ENCODE results near the gene CACNB2.
"Not testable (repeated sequence)": the region's sequence is repeated elsewhere in the genome, so short reads cannot be mapped to it uniquely, and the experiment has no call there.

The CACNB2 gene

DNA sequence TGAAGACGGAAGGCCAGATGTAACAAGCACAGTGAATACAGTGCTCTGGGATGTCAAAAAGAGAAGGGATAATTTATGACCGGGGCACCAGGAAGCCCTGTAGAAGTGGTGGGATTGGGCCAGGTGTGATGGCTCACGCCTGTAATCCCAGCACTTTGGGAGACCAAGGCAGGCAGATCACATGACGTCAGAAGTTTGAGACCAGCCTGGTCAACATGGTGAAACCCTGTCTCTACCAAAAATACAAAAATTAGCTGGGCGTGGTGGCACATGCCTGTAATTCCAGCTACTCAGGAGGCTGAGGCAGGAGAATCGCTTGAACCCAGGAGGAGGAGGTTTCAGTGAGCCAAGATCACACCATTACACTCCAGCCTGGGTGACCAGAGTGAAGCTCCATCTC lies 305.4 kb downstream of the CACNB2 start:
- DNase-seq (ENCODE audit: low read depth in 2 of 3, low spot score in 1 of 3), result not testable (repeated sequence)

DNA sequence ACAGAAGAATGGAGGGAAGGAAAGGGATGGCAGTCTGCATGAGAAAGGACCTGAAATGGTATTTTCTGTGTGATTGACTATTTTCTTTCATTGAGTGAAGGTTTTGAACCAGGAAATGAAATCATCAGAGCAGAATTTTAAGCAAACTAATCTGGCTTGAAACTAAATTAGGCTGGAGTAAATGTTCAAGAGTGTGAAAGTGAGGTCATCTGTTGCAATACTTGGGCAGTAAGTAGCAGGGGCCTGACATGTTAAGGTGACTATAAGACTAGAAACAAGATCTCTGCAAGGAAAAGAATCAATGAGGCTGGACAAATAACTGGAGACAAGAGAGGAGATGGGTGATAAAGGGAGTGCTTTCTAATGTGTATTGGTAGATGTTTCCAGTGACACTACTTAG lies 306.0 kb downstream of the CACNB2 start:
- DNase-seq (ENCODE audit: low read depth in 2 of 3, low spot score in 1 of 3), result no peak

DNA sequence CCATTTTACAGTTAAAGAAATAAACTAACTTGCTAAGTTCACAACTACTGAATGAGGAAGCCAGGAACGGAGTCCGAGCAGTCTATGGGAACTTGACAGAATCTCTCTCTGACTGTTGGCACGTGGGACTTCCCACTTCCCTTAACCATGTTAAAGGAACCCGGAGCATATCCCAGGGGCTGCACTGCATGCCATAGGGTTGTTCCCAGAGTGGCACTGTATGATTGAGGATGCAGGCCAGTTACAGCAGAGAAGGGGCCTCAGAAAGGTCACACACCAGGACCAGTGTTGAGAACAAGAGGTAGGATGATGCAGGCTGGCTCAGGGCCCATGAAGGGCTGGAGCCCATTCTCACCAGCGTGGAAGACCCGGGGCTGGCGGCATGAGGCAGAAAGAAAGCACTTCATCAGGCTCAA lies 309.4 kb downstream of the CACNB2 start:
- no peak for DNase-seq (ENCODE audit: low read depth in 2 of 3, low spot score in 1 of 3)

DNA sequence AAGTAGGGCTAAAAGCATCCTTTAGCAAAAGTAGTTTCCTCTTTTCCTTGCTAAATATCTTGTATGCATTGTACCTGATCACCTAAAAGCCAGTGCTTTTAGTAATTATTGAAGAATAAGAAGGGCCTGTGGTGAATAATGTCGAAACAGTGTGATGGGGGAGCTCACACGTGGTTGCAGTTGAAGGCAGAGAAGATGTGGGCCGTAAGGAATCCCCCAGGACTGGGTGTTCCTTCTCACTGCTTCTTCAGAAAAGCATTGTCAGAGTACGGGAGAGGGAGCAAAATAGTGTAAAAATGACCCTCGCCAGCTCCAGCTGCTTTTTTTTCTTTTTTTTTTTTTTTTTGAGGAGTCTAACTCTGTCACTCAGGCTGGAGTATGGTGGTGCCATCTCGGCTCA lies 310.1 kb downstream of the CACNB2 start:
- DNase-seq (ENCODE audit: low read depth in 2 of 3, low spot score in 1 of 3), result no peak

DNA sequence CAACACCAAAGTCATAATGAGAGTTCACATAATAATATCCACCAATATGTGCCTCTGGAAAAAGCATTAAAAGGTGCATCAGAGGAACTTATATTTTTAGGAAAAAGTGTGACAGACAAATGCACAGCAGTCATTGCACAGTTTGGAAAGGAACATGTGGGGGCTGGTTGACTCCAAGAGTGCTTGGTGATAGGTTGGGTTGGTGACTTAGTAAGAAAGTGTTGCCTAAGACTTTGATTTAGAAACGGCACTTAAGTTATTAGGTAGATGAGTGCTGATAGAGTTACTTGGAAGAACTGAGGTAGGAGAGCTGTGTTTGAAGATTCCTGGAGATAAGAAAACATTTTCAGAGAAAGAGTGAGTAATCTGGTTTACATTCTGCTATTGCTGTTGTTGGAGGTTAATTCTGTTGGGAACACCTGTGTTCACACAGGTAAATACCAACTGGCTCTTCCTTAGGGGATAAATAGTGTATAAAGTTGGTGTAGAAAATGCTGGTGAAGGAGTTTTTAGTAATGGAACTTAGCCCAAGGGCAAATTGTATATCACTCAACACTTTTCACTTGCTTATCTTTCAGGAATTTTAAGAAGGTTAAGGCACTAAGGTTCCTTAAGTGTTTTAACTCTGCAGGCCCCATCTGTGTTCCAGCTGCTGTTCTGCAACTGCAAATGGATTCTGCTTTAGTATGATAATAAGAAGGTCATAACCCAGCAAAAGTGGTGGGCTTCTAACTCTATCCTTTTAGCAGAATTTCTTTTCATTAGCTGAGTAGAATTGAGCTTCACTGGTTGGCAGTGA lies 315.1 kb downstream of the CACNB2 start:
- no peak for DNase-seq (ENCODE audit: low read depth in 2 of 3, low spot score in 1 of 3)

DNA sequence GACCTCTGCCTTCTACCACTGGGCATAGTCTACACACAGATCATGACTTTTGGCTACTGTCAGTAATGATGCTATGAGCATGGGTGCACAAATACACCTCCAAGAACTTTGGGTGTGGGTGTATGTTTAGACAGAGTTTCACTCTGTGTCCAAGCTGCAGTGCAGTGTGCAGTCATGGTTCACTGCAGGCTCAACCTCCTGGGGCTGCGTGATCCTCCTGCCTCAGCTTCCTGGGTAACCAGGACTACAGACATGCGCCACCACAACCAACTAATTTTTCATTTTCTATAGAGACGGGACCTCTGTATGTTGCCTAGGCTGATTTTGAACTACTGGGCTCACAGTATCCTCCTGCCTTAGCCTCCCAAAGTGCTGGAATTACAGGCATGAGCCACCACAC lies 316.8 kb downstream of the CACNB2 start:
- no peak for DNase-seq (ENCODE audit: low read depth in 2 of 3, low spot score in 1 of 3)

DNA sequence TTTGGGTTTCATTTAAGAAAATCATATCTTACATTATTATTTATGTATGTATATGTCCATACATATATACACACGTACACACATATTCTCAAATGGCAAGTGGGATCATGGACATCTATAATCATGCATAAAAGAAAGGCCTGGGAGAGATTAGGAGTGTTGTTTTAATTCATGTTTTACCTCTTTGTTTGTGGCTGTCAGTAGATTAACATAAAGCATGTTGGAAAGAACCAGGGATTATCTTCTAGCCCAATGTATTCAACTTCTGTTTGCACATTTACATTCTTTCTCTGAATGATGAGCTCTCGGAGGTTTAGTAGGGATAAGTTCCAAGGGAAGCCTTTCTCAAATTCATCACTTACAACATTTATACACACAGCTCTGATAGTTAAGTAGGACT lies 319.8 kb downstream of the CACNB2 start:
- DNase-seq (ENCODE audit: low read depth in 2 of 3, low spot score in 1 of 3), result no peak

DNA sequence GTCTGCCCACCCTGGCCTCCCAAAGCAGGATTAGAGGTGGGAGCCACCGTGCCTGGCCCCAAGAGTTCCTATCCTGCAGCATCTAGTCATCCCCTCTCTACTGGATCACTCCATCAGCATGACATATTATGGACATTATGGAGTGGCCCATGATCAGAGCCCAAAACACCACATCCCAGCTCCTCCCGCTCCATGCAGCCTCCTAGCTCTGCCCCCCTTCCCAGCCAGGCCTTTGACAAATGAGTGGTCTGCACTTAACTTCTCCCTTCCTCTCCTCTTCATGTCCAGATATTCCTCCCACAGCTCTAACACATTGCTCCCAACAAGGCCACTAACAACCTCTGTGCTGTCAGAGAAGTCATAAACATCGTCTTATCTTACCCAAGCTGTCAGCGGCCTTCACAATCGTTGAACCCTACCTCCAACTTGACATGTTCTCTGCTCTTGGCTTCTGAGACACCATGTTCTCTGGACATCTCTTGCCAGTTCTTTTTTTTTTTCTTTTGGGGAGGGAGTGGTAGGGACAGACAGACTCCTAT lies 323.5 kb downstream of the CACNB2 start:
- no peak for DNase-seq (ENCODE audit: low read depth in 2 of 3, low spot score in 1 of 3)

DNA sequence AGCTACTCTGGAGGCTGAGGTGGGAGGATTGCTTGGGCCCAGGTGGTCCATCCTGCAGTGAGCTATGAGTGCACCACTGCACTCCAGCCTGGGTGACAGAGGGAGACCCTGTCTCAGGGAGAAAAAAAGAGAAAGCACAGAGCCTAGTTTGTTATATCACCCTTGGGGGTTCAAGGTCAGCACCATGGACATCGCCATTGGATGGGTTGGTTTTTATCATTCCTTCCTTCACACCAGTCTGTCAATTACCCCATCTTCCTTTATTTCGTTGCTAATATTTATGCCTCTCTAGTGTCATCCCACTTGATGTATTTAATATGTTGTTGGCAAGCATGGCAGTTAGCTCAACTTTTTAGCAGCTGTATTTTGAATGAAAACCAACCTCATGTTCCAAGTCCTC lies 328.9 kb downstream of the CACNB2 start:
- no peak for DNase-seq (ENCODE audit: low read depth in 2 of 3, low spot score in 1 of 3)

DNA sequence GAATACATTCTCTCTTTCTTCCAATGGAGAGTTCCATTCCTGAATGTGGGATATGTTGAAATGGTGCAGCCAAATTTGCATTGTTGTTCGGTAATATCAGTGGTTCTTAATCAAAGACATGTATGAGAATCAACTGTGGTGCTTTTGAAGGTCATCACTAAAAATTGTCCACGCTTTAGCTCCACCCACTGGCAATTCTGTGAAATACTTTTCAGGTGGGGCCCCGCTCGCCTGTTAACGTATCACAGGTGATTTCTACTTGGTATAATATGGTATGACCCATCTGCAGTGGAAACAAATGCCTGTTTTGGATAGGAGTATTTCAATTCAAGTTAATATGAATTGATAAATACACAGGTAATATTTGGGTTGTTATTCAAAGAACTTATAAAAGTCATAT lies 332.8 kb downstream of the CACNB2 start:
- no peak for DNase-seq (ENCODE audit: low read depth in 2 of 3, low spot score in 1 of 3)

DNA sequence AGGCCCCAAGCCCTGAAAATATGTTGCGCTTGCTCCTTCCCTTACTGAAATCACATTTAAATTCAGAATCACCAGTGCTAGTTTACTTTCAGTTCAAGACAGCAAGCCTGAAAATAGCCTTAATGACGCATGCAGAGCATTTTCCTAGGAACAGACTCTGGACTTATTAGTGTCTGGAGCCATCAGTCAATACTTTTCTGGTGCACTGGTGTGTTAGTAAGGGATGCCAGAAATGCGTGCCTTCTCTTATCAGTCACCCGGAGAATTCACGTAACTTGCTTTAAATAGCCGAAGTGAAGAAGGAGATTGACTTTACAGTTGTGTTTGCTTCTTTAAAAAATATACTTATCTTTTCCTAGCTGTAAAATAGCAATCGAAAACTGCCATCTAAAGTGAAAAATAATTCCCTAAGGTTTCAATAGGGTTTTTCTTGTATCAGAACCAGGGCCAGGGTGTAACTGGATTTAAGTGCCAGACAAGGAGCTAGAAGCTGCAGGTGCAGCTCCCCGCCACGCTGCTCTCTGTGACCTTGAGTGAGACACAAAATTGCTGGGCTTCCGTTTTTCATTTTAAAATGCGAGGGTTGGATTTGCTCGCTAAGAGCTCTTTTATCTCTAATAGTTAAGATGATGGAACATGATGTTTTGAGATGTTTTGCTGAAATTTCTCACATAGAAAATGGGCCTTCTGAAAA lies 333.3 kb downstream of the CACNB2 start:
- DNase-seq (ENCODE audit: low read depth in 2 of 3, low spot score in 1 of 3), result no peak

DNA sequence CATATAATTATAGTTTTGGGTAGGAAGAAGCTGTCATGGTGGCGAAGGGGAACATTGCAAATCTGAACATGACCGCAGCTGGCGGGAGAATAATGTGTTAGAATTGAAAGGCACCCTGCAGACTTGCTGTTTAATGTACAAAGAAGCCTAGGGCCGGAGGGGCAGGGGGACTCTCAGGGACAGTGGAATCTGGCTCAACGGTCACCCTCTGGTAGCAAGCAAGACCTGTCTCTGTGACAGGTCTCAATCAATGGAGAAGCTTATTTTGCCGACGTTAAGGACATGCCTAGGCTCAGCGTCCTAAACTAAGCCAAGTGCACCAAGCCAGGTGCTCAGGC lies 333.9 kb downstream of the CACNB2 start:
- no peak for DNase-seq (ENCODE audit: low read depth in 2 of 3, low spot score in 1 of 3)

DNA sequence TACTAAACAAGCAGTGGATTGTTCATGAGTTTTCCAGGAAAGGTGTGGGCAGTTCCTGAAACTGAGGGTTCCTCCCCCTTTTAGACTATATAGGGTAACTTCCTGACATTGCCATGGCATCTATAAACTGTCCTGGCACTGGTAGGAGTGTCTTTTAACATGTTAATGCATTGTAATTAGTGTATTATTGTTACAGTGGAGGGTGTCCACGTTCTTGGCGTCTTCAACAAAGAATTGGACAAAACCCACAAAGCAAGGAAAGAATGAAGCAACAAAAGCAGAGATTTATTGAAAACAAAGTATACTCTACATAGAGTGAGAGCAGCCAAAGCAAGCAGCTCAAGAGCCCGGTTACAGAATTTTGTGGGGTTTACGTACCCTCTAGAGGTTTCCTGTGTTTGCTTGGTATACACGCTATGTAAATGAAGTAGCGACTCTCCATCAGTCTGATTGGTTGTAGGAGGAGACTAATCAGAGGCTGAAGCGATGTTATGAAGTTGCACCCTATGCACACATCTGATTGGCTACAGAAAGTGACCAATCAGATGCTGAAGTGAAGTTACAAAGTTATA lies 335.9 kb downstream of the CACNB2 start:
- DNase-seq (ENCODE audit: low read depth in 2 of 3, low spot score in 1 of 3), result no peak

DNA sequence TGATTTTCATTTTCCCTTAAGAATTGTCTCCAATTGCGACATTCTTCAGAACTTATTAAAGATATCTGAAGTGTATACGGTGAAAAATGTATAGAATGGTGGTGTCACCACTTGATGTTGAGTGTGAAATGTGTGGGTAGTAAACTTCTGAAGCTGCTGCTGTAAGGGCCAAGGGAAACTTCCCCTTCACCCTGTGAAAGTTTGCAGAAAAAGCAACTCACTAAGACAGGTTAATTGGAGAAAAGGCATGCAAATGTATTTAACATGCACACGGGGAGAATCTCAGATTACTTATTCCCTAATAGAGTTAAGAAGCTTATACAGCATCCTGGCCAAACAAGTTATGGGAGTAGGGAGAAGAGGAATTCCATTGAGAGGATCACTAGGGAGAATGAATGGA lies 338.1 kb downstream of the CACNB2 start:
- no peak for DNase-seq (ENCODE audit: low read depth in 2 of 3, low spot score in 1 of 3)

DNA sequence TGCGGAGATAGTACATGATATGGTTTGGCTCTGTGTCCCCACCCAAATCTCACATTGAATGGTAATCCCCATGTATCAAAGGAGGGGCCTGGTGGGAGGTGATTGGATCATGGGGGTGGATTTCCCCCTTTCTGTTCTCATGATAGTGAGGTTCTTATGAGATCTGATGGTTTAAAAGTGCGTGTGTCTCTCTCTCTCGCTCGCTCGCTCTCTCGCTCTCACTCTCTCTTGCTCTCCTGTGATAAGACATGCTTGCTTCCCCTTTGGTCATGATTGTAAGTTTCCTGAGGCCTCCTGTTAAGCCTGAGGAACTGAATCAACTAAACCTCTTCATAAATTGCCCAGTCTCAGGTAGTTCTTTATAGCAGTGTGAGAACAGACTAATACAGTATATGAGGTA lies 339.3 kb downstream of the CACNB2 start:
- DNase-seq (ENCODE audit: low read depth in 2 of 3, low spot score in 1 of 3), result no peak

DNA sequence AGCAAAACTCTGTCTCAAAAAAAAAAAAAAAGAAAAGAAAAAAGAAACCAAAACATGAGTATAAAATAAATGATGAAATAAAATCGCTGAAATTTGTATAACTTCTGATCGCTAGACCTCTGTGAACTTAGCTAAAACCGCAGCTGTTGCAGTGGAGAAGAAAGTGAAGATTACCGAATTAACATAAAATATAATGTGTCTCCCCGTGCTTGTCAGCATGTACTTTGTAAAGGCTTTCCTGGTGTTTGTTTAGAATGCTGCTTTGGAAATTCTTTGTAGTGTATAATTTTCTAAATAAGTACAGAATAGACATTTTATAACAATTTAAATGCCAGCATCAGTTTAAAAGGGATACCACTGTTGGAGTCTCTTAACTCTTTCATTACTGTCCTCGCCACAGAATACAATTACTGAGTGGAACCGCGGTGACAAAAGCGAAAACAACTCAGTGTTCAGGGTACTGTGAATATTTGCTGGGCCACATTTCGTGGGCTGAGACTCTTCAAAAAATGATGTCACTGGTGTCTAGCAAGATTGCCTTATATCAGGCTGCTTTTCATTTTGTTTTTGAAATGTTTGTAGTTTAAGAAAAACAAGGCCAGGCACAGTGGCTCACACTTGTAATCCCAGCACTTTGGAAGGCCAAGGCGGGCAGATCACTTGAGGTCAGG lies 343.4 kb downstream of the CACNB2 start:
- no peak for DNase-seq (ENCODE audit: low read depth in 2 of 3, low spot score in 1 of 3)

DNA sequence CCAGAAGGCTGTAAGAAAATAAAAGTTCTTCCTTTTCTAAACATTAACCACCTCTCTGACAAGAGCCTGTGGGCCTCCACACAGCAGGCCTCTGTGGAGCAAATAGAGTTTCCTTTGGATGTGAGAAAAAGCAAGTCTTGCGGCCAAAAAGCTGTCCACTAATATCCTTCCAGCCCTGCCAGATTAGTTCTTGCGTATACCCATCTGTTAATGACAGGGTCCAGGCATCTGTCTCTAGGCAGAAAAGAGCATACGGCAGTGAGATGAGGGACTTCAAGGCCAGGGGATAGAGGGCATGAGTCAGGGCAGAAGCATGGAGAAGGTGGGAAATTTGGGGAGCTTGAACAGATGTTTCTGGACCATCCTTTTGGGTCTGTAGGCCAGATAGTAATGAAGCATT lies 346.2 kb downstream of the CACNB2 start:
- DNase-seq (ENCODE audit: low read depth in 2 of 3, low spot score in 1 of 3), result no peak

DNA sequence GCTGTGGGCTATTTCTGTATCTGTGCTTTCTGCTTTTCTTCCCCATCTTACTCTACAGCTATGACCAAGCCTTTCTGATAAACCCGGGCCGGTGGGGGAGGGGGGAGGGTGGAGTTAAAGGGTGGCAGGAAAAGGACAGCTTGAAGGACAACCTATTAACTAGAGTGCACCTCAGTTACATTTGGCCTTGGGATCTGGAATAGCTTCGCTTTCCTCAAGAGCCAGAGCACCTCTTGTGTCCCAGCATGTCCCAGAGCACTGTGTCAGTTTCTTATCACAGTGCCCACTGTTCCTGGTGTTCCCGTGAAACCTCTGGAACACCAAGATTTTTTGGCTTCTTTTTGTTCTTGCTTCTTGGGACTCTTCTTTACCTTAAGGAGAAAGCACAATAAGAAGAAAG lies 350.5 kb downstream of the CACNB2 start:
- DNase-seq (ENCODE audit: low read depth in 2 of 3, low spot score in 1 of 3), result no peak

DNA sequence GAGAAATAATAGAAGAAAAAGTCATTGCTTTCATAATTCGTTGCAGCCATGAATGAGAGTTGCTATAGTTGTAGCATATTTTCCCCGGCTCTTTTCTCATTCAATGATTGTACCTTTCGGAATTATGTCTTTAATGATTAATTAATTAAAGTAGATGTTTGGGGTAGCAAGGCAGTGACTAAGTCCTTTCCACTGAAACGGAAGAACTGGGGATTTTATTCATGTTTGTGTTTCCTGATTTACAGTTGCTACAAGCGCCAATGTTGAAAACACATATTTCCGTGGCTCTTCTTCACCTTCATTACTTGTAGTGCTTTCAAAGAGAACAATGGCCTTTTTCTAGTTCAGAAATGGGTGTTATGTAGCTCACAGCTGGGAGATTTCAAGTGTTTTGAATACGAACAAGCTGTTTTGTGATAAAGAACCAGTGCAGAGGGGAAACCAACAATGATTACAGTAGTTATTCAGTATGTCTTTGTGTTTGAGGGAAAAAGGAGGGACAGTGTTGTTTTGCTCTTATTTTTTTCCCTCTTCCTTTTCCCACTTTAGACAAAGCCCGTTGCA lies 357.7 kb downstream of the CACNB2 start:
- no peak for DNase-seq (ENCODE audit: low read depth in 2 of 3, low spot score in 1 of 3)

DNA sequence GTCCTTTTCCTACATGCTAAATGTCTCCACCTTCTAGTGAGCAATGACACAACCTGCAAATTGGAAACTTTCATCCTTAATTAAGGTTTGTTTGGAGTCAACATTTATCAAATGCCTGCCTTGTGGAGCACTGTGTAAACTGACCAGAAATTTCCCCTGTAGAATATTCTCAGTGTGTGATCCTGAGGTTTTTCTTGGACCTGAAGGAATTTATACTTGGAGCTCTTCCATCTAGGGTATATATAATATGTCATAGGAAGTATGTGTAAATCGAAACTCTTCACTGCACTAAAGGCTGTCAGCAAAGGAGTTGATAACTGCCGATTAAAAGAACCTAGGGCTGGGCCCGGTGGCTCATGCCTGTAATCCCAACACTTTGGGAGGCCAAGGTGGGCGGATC lies 358.8 kb downstream of the CACNB2 start:
- no peak for DNase-seq (ENCODE audit: low read depth in 2 of 3, low spot score in 1 of 3)

DNA sequence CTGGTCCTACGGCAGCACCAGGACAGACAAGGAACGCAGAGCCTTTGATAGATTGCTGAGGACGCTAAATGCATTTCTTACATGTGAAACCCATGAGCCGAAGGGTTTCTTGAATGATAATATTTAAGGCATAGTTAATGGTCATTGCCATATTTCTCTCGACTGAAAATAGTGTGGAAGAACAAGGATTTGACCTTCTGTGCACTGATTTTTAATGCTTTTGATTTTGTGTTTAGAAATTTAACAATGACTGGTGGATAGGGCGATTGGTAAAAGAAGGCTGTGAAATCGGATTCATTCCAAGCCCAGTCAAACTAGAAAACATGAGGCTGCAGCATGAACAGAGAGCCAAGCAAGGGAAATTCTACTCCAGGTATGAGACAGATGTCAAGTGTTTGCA lies 360.4 kb downstream of the CACNB2 start:
- DNase-seq (ENCODE audit: low read depth in 2 of 3, low spot score in 1 of 3), result no peak

DNA sequence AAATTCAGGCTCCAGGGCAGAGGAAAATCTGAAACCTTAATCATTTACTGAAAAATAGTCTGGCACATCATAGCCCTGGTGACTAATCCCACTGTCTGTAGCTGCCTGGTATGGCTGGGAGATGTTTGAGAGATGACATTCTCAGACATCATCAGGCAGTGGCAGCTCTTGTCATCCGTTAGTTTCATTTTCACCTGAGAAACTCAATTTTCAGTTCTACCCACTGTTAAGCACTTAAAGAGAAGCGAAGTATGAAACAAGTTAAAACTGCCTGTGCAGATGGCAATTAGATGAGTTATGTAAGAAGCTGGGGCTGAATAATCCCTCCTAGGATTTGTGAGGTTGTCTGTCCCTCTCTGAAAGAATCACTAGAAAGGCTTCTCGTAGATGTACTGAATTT lies 361.0 kb downstream of the CACNB2 start:
- no peak for DNase-seq (ENCODE audit: low read depth in 2 of 3, low spot score in 1 of 3)

Data from stimulated activated CD4-positive, alpha-beta T cell treated with anti-CD3 and anti-CD28 coated beads, Interleukin-12 subunit alpha, Interleukin-12 subunit beta, amount 100 ng/mL, for 48 hours (primary cell).